ENCODE measurements around the gene ACCS. TPM values are rescaled to one million over a fixed set of nuclear protein-coding genes. Genes with fewer than 3 reads are reported as not detected.

Gene ACCS
- total and polyA plus RNA-seq, 9 of the 15 experiments (the other 6 are each of a cell fraction or from before 2014, with no cell fraction given): 4.2 to 25.9 (median 16.3) TPM

- WGBS (ENCODE audit: insufficient coverage, low coverage, missing lambda C conversion rate): 59% methylated on average over 4 of the region's 4 CpGs
- H3K4me1 ChIP-seq (replicated peaks in 1 of 2; ENCODE audit: control insufficient read depth in 2 of 2, insufficient read depth in 2 of 2, low read length in 2 of 2): no peaks in the 10 kb centered on the region
- H3K79me2 ChIP-seq (ENCODE audit: control insufficient read depth, insufficient read depth, low read length): no peaks in the 10 kb centered on the region
- intact Hi-C loops (cut with micrococcal nuclease) (no loop called here), in situ Hi-C loops (cut with MboI) (no loop called here)
- H3K27me3 ChIP-seq (ENCODE audit: control insufficient read depth in 2 of 2, insufficient read depth in 2 of 2, low read length in 2 of 2): no peaks in the 10 kb centered on the region
- H3K9me1 ChIP-seq (ENCODE audit: control insufficient read depth, insufficient read depth, low read length): no peaks in the 10 kb centered on the region
- H2AFZ ChIP-seq (ENCODE audit: low read depth, low read length): no peak overlapping the region
- H4K20me1 ChIP-seq (replicated peaks; ENCODE audit: control insufficient read depth, insufficient read depth, low read length): no peaks in the 10 kb centered on the region
- H3K9me3 ChIP-seq (replicated peaks; ENCODE audit: control insufficient read depth, insufficient read depth, low read depth, low read length): no peaks in the 10 kb centered on the region
- no peak overlapping the region for H3K4me3 ChIP-seq
- no peak overlapping the region for H3K4me2 ChIP-seq (ENCODE audit: insufficient read depth, low read length)
- H3K27ac ChIP-seq (ENCODE audit: extremely low read depth, low read depth, low read length): no peak overlapping the region
- POLR2A ChIA-PET: interaction anchor here (0.6 to 1.0 kb wide), 2 partner anchors 30 to 63 kb away, joined by 4 read pairs; partner anchors contain the start of gene EXT2
- FAIRE-seq (no peak), DNase-seq (ENCODE audit: extremely low read depth in 1 of 4, low spot score in 3 of 4) (no peak), ATAC-seq (no peak)
- peaks cover 54% of the 10 kb centered on the region for H3K36me3 ChIP-seq (ENCODE audit: control insufficient read depth, insufficient read depth, low read length)
- CTCF ChIA-PET (ENCODE audit: low intra/inter-chr PET ratio): no interaction called here
- BruUV-seq (replicated peaks): no TSS peak
- no peak overlapping the region for H3K9ac ChIP-seq (ENCODE audit: insufficient read depth in 1 of 2, low read depth in 2 of 2, low read length in 2 of 2)
- TF ChIP-seq SMC3 (conservative IDR thresholded peaks at IDR 0.05; ENCODE audit: insufficient read depth, low read depth, low read length) (no peak), DNMT1 (IDR thresholded peaks at IDR 0.05) (no peak), ZNF584 (CRISPR knock-in tag; IDR thresholded peaks at IDR 0.05; ENCODE audit: low read depth) (no peak), ELF2 (CRISPR knock-in tag; IDR thresholded peaks at IDR 0.05) (no peak), ZNF311 (CRISPR knock-in tag; IDR thresholded peaks at IDR 0.05) (no peak), BRD4 (IDR thresholded peaks at IDR 0.05) (no peak), PPARD (CRISPR knock-in tag; IDR thresholded peaks at IDR 0.05) (no peak)
- TF ChIP-seq, protein P1, sequence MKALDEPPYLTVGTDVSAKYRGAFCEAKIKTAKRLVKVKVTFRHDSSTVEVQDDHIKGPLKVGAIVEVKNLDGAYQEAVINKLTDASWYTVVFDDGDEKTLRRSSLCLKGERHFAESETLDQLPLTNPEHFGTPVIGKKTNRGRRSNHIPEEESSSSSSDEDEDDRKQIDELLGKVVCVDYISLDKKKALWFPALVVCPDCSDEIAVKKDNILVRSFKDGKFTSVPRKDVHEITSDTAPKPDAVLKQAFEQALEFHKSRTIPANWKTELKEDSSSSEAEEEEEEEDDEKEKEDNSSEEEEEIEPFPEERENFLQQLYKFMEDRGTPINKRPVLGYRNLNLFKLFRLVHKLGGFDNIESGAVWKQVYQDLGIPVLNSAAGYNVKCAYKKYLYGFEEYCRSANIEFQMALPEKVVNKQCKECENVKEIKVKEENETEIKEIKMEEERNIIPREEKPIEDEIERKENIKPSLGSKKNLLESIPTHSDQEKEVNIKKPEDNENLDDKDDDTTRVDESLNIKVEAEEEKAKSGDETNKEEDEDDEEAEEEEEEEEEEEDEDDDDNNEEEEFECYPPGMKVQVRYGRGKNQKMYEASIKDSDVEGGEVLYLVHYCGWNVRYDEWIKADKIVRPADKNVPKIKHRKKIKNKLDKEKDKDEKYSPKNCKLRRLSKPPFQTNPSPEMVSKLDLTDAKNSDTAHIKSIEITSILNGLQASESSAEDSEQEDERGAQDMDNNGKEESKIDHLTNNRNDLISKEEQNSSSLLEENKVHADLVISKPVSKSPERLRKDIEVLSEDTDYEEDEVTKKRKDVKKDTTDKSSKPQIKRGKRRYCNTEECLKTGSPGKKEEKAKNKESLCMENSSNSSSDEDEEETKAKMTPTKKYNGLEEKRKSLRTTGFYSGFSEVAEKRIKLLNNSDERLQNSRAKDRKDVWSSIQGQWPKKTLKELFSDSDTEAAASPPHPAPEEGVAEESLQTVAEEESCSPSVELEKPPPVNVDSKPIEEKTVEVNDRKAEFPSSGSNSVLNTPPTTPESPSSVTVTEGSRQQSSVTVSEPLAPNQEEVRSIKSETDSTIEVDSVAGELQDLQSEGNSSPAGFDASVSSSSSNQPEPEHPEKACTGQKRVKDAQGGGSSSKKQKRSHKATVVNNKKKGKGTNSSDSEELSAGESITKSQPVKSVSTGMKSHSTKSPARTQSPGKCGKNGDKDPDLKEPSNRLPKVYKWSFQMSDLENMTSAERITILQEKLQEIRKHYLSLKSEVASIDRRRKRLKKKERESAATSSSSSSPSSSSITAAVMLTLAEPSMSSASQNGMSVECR (CRISPR knock-in tag; IDR thresholded peaks at IDR 0.05): no peak
- TF ChIP-seq, protein P2, sequence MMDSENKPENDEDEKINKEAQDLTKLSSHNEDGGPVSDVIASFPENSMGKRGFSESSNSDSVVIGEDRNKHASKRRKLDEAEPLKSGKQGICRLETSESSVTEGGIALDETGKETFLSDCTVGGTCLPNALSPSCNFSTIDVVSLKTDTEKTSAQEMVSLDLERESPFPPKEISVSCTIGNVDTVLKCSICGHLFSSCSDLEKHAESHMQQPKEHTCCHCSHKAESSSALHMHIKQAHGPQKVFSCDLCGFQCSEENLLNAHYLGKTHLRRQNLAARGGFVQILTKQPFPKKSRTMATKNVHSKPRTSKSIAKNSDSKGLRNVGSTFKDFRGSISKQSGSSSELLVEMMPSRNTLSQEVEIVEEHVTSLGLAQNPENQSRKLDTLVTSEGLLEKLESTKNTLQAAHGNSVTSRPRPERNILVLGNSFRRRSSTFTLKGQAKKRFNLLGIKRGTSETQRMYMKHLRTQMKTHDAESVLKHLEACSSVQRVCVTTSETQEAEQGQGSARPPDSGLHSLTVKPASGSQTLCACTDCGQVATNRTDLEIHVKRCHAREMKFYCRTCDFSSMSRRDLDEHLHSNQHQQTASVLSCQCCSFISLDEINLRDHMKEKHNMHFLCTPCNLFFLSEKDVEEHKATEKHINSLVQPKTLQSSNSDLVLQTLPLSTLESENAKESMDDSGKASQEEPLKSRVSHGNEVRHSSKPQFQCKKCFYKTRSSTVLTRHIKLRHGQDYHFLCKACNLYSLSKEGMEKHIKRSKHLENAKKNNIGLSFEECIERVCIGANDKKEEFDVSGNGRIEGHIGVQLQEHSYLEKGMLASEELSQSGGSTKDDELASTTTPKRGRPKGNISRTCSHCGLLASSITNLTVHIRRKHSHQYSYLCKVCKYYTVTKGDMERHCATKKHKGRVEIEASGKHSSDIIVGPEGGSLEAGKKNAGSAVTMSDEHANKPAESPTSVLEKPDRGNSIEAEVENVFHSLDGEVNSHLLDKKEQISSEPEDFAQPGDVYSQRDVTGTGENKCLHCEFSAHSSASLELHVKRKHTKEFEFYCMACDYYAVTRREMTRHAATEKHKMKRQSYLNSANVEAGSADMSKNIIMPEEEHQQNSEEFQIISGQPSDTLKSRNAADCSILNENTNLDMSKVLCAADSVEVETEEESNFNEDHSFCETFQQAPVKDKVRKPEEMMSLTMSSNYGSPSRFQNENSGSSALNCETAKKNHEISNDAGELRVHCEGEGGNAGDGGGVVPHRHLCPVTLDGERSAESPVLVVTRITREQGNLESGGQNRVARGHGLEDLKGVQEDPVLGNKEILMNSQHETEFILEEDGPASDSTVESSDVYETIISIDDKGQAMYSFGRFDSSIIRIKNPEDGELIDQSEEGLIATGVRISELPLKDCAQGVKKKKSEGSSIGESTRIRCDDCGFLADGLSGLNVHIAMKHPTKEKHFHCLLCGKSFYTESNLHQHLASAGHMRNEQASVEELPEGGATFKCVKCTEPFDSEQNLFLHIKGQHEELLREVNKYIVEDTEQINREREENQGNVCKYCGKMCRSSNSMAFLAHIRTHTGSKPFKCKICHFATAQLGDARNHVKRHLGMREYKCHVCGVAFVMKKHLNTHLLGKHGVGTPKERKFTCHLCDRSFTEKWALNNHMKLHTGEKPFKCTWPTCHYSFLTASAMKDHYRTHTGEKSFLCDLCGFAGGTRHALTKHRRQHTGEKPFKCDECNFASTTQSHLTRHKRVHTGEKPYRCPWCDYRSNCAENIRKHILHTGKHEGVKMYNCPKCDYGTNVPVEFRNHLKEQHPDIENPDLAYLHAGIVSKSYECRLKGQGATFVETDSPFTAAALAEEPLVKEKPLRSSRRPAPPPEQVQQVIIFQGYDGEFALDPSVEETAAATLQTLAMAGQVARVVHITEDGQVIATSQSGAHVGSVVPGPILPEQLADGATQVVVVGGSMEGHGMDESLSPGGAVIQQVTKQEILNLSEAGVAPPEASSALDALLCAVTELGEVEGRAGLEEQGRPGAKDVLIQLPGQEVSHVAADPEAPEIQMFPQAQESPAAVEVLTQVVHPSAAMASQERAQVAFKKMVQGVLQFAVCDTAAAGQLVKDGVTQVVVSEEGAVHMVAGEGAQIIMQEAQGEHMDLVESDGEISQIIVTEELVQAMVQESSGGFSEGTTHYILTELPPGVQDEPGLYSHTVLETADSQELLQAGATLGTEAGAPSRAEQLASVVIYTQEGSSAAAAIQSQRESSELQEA (IDR thresholded peaks at IDR 0.05; ENCODE audit: low read depth): no peak
These were observed 59.5 kb downstream of the ACCS start for GRCh38 chr11:44125598-44125997.
